Stimulated activated CD8-positive, alpha-beta memory T cell treated with anti-CD3 and anti-CD28 coated beads, Interleukin-12 subunit alpha, Interleukin-12 subunit beta, amount 100 ng/mL, for 1 hour (primary cell): Measurements from ENCODE around the gene TSPAN9.

Experiments
- DNase-seq: peaks from one replicate; pipeline ENCODE4 v3.0.0-alpha.2; 2020; ENCODE audit warnings: low read depth

Gene TSPAN9

GRCh38 chr12:3225154-3225795 is 148.1 kb downstream of the TSPAN9 start:
- DNase-seq, result no peak

- no peak for DNase-seq
These were observed 148.6 kb downstream of the TSPAN9 start for GRCh38 chr12:3225796-3226180.

- no peak for DNase-seq
These were observed 149.1 kb downstream of the TSPAN9 start for GRCh38 chr12:3226264-3226663.

DNA sequence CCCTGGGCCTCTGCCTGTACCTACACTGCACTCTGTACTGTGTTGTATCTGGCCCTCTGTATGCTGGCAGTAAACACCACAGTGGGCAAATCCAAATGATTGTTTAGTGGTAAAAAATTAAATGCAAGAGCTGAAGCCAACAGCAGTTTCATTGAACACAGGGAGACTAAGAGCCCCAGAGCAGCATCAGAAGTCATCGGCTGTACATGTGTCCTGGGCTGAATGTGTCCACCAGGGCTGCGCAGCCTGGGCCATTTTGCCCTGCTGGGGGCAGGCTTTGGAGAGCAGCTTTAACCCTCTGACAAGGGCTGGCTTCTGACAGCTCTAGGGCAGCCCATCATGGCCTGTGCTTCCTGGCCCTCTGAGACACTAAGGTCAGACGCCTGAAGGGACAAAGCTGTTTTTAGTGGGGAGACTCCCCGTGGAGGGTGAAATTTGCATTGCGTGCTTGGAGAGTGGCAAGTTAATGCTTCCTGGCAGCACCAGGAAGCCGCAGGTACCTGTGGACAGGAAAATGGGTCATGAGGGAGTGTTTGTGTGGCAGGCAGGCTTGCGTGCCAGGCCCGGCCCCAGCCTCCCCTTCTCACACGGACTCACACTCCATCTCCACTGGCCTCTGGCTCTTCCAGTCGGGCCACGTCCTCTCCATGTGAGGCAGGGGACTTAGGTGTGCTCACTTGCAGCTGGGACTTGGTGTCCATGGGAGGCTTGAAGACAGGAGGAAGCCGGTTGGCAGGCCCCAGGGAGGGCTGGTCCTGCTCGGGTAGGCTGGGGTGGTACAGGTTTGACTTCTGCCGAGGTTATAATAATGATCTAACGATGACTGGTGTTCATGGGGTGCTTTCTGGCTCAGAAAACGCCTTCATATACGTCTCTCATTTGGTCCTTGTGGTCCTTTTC is 150.1 kb downstream of the TSPAN9 start:
- no peak for DNase-seq

DNA sequence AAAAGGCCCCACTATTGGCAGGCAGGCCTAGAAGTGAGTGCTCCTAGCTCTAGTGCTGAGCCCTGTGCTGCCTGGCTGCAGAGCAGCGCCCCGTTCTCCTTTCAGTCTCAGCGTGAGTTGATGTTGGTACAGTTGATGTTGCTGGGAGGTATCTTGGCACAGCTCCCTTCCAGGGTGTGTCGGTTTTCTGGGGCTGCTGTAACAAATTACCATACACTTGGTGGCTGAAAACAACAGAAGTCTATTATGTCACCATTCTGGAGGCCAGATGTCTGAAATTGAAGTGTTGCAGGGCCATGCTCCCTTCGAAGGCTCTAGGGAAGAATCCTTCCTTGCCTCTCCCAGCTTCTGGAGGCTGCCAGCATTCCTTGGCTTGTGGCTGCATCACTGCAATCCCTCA is 151.4 kb downstream of the TSPAN9 start:
- DNase-seq, result no peak

- DNase-seq, result no peak
These were observed 152.4 kb downstream of the TSPAN9 start for GRCh38 chr12:3229577-3229976.

DNA sequence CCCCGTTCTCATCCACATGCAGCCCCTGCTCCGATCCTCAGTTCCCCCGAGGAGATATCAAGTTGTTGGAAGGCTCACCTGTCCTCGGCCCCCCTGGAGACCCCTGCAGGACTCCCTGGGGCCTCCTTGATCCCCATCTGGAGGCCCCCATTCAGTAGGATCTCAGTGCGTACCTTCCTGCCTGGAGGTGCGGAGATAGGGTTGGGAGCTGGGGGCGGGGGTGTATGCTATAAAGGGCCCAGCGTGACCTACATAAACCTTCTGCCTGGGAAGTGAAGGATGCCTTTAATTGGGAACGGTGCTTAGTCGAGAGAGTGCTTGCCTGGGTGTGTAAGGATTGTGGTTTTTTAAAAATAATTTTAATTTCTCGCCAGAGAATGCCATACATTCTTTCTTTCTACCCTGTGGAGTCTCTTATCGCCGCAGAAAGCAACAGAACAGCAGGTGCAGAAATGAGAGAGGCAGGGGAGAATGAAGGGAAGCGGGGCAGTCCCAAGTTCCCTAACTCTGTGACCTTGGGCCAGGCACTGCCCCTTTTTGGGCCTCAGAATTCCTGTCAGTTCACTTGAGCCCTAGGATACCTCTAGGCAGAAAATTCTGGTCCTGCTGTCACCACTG is 153.7 kb downstream of the TSPAN9 start:
- DNase-seq, result no peak

GRCh38 chr12:3231399-3231876 is 154.3 kb downstream of the TSPAN9 start:
- DNase-seq, result no peak

- DNase-seq, result no peak
These were observed 156.6 kb downstream of the TSPAN9 start for GRCh38 chr12:3233797-3234196.

- DNase-seq, result no peak
These were observed 159.4 kb downstream of the TSPAN9 start for GRCh38 chr12:3236345-3237187.

DNA sequence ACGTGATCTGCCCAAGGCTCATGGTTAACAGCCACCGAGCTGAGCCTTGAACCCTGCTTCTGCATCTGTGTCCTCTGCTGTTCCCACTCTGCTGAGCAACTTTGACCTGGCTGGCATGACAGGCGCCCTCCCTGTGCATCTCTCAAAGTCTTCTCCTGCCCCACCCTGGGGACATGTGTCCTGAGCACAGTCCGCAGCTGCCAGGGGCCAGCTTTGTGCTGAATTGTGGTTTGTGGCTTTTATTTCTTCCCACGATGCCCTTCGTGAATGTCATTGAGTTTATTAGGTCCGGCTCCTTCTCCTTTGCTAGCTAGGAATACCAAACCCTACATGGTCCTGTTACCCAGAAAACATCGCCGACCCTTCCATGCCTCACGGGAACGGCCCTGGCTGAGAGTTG is 161.0 kb downstream of the TSPAN9 start:
- DNase-seq, result no peak

DNA sequence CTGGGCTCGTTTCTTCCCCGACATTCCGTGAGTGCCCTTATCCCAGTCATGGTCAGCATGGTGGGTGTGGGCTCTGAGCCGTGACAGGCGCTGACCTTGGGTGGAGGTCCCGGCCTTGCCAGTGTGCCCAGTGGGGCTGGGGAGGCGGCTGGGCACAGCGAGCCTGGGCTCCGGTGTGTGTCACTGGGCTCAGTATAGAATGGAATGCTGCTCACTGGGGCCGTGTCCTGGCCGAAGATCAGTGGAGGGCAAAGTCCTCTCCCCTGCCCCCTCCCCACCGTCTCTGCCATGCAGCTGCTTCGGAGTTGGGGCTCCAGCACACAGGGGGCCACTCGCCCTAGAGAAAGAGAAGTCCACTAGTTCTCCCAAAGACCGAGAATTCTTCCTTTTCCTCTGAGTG is 164.4 kb downstream of the TSPAN9 start:
- no peak for DNase-seq

DNA sequence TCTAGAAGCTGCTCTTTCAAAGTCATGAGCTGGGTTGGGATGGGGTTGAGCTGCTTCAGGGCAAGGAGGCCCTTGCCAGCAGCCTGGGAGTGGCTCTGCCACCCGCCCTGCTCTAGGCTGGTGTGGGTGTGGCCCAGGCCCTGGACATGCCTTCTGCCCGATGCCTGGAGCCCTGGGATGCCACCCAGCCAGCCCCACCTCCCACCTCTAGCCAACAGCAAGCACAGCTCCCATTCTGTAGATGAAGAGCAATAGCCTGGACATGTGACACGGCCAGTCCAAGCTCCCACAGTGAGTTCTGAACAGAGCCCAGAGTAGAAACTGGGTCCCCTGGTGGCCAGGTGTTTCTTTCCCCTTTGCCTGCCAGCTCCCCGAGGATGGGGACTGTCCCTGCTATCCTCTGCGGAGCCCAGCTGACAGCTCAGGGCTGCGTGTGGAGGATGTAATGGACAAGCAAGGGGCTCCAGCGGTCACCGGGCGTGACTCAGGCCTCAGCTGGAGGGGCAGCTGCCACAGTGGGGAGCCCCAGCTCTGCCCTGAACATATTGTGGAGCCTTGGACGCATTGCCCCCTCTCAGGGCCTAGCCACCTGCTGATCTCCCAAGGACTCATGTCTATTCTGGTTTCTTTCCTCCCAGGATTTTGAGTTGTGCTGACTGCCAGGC is 165.2 kb downstream of the TSPAN9 start:
- DNase-seq, result no peak

DNA sequence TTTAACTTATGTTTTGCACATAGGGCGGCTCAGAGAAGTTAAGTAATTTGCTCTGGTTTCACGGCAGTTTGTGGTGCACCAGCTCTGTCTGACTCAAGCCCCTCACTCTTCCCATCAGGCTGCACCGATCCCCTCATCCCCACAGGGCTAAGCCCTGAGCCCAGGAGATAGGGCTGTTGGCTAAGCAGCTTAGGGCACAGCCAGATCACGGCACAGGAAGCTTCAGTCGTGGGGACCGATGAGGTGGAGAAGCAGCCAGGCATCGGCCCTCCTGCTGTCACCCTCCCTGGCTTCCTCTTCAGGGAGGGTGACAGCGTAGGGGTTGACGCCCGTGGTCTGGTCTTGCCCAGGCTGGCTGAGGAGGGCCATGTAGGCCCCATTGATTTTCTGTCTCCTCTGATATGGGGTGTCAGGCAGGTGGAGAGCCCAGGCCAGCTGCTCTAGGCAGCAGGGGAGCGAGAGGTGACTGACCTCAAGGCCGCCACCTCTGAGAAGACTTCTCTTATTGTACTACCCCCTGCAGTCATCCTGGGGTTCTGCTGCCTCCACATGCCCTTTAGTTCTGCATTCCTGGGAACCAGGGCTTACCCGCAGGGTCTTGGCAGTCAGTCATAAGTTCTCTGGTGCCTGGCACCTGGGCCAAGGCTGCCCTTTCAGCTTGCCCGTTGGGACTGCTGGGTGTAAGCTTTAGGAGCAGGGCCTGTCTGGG is 166.4 kb downstream of the TSPAN9 start:
- DNase-seq, result no peak

GRCh38 chr12:3244219-3244750 is 167.1 kb downstream of the TSPAN9 start:
- no peak for DNase-seq

- DNase-seq, result no peak
These were observed 169.1 kb downstream of the TSPAN9 start for GRCh38 chr12:3246253-3246652.

DNA sequence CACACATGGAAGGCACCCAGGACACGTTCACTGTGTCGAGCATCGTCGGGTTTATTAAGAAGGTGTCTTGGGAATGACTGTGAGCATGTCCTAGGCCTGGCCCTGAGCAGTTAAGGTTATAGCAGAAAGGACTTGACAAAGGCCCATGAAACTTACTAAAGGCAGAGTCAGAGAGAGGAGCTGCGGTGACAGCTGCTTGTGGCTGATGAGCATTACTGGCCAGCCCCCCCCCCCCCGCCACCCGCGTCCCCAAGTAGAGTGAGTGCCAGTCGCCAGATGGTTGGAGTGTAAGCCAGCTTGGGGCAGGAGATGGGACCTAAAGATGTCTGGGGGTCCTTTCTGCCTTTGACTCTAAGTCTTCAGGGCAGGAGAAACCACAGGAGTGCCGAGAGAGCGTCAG is 169.9 kb downstream of the TSPAN9 start:
- no peak for DNase-seq

GRCh38 chr12:3247629-3248161 is 170.5 kb downstream of the TSPAN9 start:
- no peak for DNase-seq

DNA sequence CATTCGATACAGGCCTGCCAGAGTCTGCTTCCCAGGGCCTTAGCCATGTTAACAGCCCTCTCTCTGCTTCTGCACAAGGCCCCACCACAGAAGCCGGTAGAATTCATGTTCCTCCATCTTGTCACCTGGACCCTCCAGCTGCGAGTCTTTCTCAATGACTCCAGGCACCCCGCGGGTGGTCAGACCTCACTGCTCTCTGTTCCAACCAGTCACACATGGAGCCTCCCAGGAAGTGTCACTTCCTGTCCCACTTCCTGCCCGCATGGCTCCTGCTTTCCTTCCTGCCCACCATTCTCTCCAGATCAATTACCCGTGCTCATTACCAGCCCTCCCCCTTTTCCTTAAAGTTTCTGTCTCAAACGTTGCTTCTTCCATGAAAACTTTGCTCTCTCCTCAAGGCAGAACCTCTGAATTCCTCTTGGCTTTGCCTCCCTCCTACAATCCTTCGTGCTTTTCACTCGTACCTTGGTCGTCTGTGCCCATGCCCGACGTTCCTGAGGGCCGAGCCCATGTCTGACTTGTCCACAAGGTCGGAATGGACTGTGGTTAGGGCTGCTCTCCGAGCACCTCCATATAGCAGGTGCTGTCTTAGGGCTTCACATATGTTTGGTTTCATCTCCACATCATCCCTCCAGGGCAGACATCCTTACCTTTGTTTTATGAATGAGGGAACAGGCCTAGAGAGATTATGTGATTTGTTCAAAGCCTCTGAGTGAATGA is 172.1 kb downstream of the TSPAN9 start:
- no peak for DNase-seq

DNA sequence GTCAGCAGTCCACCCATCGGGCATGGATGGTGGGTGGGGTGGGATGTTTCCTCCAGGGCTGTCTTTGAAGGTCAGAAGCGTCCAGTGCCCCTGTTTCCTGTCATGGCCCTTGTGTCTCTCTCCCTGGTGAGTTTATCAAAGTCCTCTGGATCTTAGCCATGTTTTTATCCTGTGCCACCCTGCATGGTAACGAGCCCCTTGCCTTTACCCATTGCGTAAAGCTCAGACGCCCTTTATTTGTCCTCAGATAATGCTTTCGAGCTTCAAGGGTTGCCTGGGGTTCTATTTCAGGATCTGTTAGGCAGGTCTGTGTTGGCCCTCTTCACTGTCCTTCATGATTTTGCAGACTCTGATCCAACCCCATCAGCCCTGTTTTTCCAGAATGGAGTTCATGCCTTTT is 172.9 kb downstream of the TSPAN9 start:
- DNase-seq, result no peak
